ENCODE measurements around the gene ABCC1.

DNA sequence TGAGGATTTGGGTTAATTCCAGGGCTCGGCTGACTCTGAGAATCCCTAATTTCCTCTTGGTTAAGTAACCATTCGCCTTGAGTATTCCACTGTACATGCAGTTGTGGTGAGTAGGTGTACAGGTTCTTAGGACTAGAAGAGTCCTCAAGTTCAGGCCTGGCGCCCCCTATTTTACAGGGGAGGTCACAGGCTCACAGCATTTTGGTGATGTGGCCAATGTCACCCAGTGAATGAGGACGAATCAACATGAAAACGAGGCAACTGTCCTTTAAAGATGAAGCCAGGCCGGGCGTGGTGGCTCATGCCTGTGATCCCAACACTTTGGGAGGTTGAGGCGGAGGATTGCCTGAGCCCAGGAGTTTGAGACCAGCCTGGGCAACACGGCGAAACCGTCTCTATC is 218.5 kb downstream of the ABCC1 start:
- TF ChIP-seq, protein P1, sequence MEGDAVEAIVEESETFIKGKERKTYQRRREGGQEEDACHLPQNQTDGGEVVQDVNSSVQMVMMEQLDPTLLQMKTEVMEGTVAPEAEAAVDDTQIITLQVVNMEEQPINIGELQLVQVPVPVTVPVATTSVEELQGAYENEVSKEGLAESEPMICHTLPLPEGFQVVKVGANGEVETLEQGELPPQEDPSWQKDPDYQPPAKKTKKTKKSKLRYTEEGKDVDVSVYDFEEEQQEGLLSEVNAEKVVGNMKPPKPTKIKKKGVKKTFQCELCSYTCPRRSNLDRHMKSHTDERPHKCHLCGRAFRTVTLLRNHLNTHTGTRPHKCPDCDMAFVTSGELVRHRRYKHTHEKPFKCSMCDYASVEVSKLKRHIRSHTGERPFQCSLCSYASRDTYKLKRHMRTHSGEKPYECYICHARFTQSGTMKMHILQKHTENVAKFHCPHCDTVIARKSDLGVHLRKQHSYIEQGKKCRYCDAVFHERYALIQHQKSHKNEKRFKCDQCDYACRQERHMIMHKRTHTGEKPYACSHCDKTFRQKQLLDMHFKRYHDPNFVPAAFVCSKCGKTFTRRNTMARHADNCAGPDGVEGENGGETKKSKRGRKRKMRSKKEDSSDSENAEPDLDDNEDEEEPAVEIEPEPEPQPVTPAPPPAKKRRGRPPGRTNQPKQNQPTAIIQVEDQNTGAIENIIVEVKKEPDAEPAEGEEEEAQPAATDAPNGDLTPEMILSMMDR (IDR thresholded peaks at IDR 0.05; ENCODE audit: low read depth, low read length): no peak
- TF ChIP-seq EZH2phosphoT487 (IDR thresholded peaks at IDR 0.05; ENCODE audit: low read depth): no peak
